ENCODE data around the gene ELF3.

Gene ELF3

DNA sequence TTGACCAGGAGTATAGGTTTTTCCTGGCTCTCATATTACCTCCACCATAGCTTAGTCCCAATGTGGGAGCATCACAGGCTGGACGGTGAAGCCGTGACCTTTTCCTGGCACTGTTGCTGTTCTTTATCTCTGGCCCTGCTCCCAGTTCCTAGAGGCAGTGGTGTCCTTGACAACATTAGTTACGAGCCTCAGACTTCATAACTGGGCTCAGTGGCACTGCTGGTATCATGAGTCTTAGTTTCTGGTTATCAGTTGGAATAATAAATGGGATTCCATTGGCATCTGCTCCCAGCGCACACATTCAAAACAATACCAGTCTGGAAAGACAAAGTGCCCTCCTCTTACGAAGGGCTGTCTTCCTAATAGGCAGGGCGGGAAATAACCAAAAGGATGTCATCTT is 20.0 kb upstream of the ELF3 start:
- no peak for DNase-seq (ENCODE audit: low read depth in 1 of 2, low spot score in 1 of 2)

GRCh38 chr1:201999625-202000238 is 10.7 kb upstream of the ELF3 start:
- TF ChIP-seq REST (IDR thresholded peaks at IDR 0.05; ENCODE audit: insufficient replicate concordance, low read depth) = no peak
- TF ChIP-seq, protein P1, sequence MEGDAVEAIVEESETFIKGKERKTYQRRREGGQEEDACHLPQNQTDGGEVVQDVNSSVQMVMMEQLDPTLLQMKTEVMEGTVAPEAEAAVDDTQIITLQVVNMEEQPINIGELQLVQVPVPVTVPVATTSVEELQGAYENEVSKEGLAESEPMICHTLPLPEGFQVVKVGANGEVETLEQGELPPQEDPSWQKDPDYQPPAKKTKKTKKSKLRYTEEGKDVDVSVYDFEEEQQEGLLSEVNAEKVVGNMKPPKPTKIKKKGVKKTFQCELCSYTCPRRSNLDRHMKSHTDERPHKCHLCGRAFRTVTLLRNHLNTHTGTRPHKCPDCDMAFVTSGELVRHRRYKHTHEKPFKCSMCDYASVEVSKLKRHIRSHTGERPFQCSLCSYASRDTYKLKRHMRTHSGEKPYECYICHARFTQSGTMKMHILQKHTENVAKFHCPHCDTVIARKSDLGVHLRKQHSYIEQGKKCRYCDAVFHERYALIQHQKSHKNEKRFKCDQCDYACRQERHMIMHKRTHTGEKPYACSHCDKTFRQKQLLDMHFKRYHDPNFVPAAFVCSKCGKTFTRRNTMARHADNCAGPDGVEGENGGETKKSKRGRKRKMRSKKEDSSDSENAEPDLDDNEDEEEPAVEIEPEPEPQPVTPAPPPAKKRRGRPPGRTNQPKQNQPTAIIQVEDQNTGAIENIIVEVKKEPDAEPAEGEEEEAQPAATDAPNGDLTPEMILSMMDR (IDR thresholded peaks at IDR 0.05; ENCODE audit: insufficient read depth, low read length) = peak; percentile 68
- DNase-seq (ENCODE audit: low read depth in 1 of 2, low spot score in 1 of 2) = peak; percentile 18 to 41
- H3K27ac ChIP-seq (replicated peaks) = no peak overlapping the region
- no peak overlapping the region for H3K4me3 ChIP-seq (replicated peaks; ENCODE audit: insufficient read depth, low read length)
- no peaks in the 10 kb centered on the region for H3K27me3 ChIP-seq (ENCODE audit: insufficient read depth, poor library complexity, severe bottlenecking)

More for the DNA sequence above, 20.0 kb upstream of the ELF3 start:
- H3K27ac ChIP-seq (replicated peaks) = no peak overlapping the region
- TF ChIP-seq POLR2AphosphoS5 (IDR thresholded peaks at IDR 0.05; ENCODE audit: low read depth) = no peak
- TF ChIP-seq REST (IDR thresholded peaks at IDR 0.05; ENCODE audit: insufficient replicate concordance, low read depth) = no peak
- TF ChIP-seq SPI1 (IDR thresholded peaks at IDR 0.05; ENCODE audit: borderline replicate concordance, low read depth) = no peak
- no peak for TF ChIP-seq GABPA (IDR thresholded peaks at IDR 0.05; ENCODE audit: low read depth)
- H3K4me3 ChIP-seq (replicated peaks; ENCODE audit: insufficient read depth, low read length) = no peak overlapping the region
- H3K27me3 ChIP-seq (ENCODE audit: insufficient read depth, poor library complexity, severe bottlenecking) = no peaks in the 10 kb centered on the region

- Histone ChIP-seq H3K27ac (replicated peaks) (no peak overlapping the region), H3K4me3 (replicated peaks; ENCODE audit: insufficient read depth, low read length) (no peak overlapping the region), H3K27me3 (ENCODE audit: insufficient read depth, poor library complexity, severe bottlenecking) (no peaks in the 10 kb centered on the region)
- TF ChIP-seq, protein P1 (IDR thresholded peaks at IDR 0.05; ENCODE audit: insufficient read depth, low read length) = no peak
- TF ChIP-seq SPI1 (IDR thresholded peaks at IDR 0.05; ENCODE audit: borderline replicate concordance, low read depth) (no peak), POLR2AphosphoS5 (IDR thresholded peaks at IDR 0.05; ENCODE audit: low read depth) (no peak), REST (IDR thresholded peaks at IDR 0.05; ENCODE audit: insufficient replicate concordance, low read depth) (no peak), GABPA (IDR thresholded peaks at IDR 0.05; ENCODE audit: low read depth) (no peak)
- DNase-seq (ENCODE audit: low read depth in 1 of 2, low spot score in 1 of 2) = no peak
Measured at GRCh38 chr1:202002507-202002906, 7.9 kb upstream of the ELF3 start.

Measured in HL-60 (cell line).